K562 (cell line): Measurements from ENCODE around the gene TRABD2B. TPM values are rescaled to one million over a fixed set of nuclear protein-coding genes. Genes with fewer than 3 reads are reported as not detected.

Experiments
- ATF3 ChIP-seq, 2 experiments: fragments of 450-650 bp in 1 of 2; sonication (generic) in 1 of 2; formaldehyde crosslinking in 1 of 2; IDR thresholded peaks in 1 of 2; conservative IDR thresholded peaks in 1 of 2; 2 replicates each; pipeline versions ENCODE4 v1.6.1 to v1.8.1; 2016 to 2023; ENCODE audit warnings: mild to moderate bottlenecking in 2 of 2, moderate library complexity in 2 of 2, inconsistent platforms in 1 of 2, missing genetic modification reagents in 1 of 2
- BMI1 ChIP-seq: fragments of 150-350 bp; IDR thresholded peaks from 2 replicates; pipeline ENCODE4 v1.6.1; 2014; ENCODE audit warnings: low read length
- HIVEP1 ChIP-seq: fragments of 250-450 bp; sonication (Bioruptor Pico); IDR thresholded peaks from 2 replicates; pipeline ENCODE4 v1.4.0; 2020; ENCODE audit warnings: mild to moderate bottlenecking
- HMG20B ChIP-seq: fragments of 250-450 bp; sonication (Bioruptor Pico); IDR thresholded peaks from 2 replicates; pipeline ENCODE4 v1.5.0; 2021; ENCODE audit warnings: mild to moderate bottlenecking
- HNRNPK ChIP-seq: fragments of 200-400 bp; formaldehyde crosslinking; IDR thresholded peaks from one replicate; pipeline ENCODE4 v1.6.1; 2018; ENCODE audit warnings: mild to moderate bottlenecking, low read depth, low read length; ENCODE audit not compliant: poor library complexity, severe bottlenecking
- MED1 ChIP-seq: sonication (generic); formaldehyde crosslinking; IDR thresholded peaks from 2 replicates; pipeline ENCODE4 v1.8.1; 2023; ENCODE audit warnings: missing genetic modification reagents, borderline replicate concordance
- POLR3G ChIP-seq: IDR thresholded peaks from 2 replicates; pipeline ENCODE4 v1.6.1; 2011; ENCODE audit not compliant: insufficient read length, insufficient replicate concordance; ENCODE audit errors: extremely low read depth
- WHSC1 ChIP-seq: IDR thresholded peaks from one replicate; pipeline ENCODE4 v1.6.1; 2012; ENCODE audit warnings: low read length, control low read depth, inconsistent platforms
- ZMIZ1 ChIP-seq, 2 experiments: fragments of 150-350 bp in 1 of 2; IDR thresholded peaks; 2 replicates each; pipeline ENCODE4 v1.6.1; 2012 to 2016; ENCODE audit warnings: low read depth in 2 of 2, low read length in 2 of 2, mild to moderate bottlenecking in 1 of 2, moderate library complexity in 1 of 2
- ZNF551 ChIP-seq: fragments of 250-450 bp; sonication (Bioruptor Pico); IDR thresholded peaks from 2 replicates; pipeline ENCODE4 v1.5.0; 2021; ENCODE audit warnings: mild to moderate bottlenecking, moderate library complexity
- ZNF764 ChIP-seq: fragments of 250-450 bp; sonication (Bioruptor Pico); IDR thresholded peaks from 2 replicates; pipeline ENCODE4 v1.4.0; 2020; ENCODE audit warnings: low read depth, mild to moderate bottlenecking, moderate library complexity
- polyA plus RNA-seq, 8 experiments: library from polyadenylated mRNA; depleted of rRNA in 4 of 8; stranded (reverse) in 5 of 8; unstranded in 3 of 8; fragments of >200 nt; fragmentation: Nextera tagmentation in 2 of 8; fragmentation: Illumina TruSeq in 1 of 8; extraction: Ambion mirVana in 2 of 8; extraction: Trizol in 1 of 8; gene quantifications; 2 replicates each; pipeline versions ENCODE4 v1.2.1 to v1.2.3, GENCODE V29; 2011 to 2014; ENCODE audit warnings: inconsistent platforms in 1 of 8, missing spikeins in 1 of 8
- total RNA-seq, 7 experiments: library from RNA; depleted of rRNA in 6 of 7; stranded (reverse); fragments of >200 nt in 6 of 7; fragmentation: Illumina TruSeq in 2 of 7; extraction: Trizol in 2 of 7; gene quantifications; 2 replicates each; pipeline versions ENCODE4 v1.2.1 to v1.2.3, GENCODE V29; 2011 to 2021; ENCODE audit warnings: low replicate concordance in 1 of 7
- TF ChIP-seq, protein P1 (sequence below): fragments of 450-650 bp; IDR thresholded peaks from 2 replicates; pipeline ENCODE4 v1.7.0; 2016; ENCODE audit warnings: borderline replicate concordance
- TF ChIP-seq, protein P2 (sequence below): fragments of 450-650 bp; formaldehyde crosslinking; conservative IDR thresholded peaks from 2 replicates; pipeline ENCODE4 v1.4.0; 2022; ENCODE audit warnings: mild to moderate bottlenecking, missing genetic modification characterization

Gene TRABD2B
- total and polyA plus RNA-seq, 9 of the 15 experiments (the other 6 are each of a cell fraction or from before 2014, with no cell fraction given), result not detected

DNA sequence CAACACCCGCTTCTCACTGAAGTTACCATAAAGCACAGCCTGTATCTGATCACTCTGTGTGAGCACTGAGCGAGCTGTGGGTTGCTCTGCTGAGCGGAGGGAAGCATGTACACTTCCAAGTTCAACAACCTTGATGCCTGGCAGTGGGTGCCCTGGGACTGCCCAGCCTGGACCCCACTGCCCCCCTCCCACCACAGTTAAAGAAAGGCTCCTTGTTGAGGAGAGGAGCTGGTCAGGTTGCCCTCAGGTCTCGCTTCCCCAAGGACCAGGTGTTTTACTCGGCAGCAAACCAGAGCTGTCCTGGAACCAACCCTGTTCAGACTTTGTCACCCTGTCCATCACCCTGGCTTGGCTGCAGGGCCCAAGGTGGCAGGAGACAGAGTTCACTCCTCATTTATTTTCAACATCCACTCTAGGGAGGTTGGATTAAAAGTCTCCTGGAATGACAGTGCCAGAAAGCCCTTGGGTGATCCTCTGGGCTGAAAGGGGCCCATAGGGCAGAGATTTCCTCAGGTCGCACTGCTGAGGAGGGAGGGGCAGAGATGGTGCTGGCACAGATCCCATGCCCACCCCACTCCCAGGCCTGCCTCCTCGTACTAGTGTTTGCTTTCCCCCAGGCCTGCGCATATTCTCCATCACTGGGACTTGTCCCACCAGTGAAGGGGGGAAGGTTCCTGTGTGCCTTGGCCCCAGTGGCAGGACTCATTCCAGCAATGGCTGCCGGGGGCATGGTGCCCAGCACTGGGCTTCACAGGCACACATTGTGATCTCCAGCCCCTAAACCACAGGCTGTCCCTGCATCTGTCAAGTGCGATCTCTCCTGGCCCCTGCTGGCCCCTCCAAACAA is 101.7 kb downstream of the TRABD2B start (continued):
- TF ChIP-seq, protein P1, sequence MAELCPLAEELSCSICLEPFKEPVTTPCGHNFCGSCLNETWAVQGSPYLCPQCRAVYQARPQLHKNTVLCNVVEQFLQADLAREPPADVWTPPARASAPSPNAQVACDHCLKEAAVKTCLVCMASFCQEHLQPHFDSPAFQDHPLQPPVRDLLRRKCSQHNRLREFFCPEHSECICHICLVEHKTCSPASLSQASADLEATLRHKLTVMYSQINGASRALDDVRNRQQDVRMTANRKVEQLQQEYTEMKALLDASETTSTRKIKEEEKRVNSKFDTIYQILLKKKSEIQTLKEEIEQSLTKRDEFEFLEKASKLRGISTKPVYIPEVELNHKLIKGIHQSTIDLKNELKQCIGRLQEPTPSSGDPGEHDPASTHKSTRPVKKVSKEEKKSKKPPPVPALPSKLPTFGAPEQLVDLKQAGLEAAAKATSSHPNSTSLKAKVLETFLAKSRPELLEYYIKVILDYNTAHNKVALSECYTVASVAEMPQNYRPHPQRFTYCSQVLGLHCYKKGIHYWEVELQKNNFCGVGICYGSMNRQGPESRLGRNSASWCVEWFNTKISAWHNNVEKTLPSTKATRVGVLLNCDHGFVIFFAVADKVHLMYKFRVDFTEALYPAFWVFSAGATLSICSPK, result no peak
- no peak for TF ChIP-seq ZNF551
- TF ChIP-seq, protein P2, sequence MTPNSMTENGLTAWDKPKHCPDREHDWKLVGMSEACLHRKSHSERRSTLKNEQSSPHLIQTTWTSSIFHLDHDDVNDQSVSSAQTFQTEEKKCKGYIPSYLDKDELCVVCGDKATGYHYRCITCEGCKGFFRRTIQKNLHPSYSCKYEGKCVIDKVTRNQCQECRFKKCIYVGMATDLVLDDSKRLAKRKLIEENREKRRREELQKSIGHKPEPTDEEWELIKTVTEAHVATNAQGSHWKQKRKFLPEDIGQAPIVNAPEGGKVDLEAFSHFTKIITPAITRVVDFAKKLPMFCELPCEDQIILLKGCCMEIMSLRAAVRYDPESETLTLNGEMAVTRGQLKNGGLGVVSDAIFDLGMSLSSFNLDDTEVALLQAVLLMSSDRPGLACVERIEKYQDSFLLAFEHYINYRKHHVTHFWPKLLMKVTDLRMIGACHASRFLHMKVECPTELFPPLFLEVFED, result no peak
- TF ChIP-seq ZMIZ1 (IDR thresholded peaks at IDR 0.05; ENCODE audit: low read depth in 2 of 2, low read length in 2 of 2), result no peak
- TF ChIP-seq HNRNPK, result no peak
- TF ChIP-seq HMG20B (CRISPR knock-in tag), result no peak
- no peak for TF ChIP-seq ATF3 (IDR thresholded peaks at IDR 0.05)
- TF ChIP-seq ATF3 (CRISPR knock-in tag; conservative IDR thresholded peaks at IDR 0.05), result no peak
- TF ChIP-seq BMI1, result no peak
- no peak for TF ChIP-seq POLR3G
- no peak for TF ChIP-seq MED1 (CRISPR knock-in tag)
- TF ChIP-seq ZNF764, result no peak
- no peak for TF ChIP-seq WHSC1
- TF ChIP-seq HIVEP1 (CRISPR knock-in tag), result no peak
